HG03378 (cell line): ENCODE results near the gene PACC1.
"Not testable (repeated sequence)": the region's sequence is repeated elsewhere in the genome, so short reads cannot be mapped to it uniquely, and the experiment has no call there.

ENCODE experiments used
- ATAC-seq: cut with Tn5 transposase; IDR thresholded peaks from one replicate; pipeline ENCODE4 v1.9.1; 2021; ENCODE audit warnings: mild to moderate bottlenecking, moderate library complexity; ENCODE audit not compliant: unreplicated experiment

The PACC1 gene

DNA sequence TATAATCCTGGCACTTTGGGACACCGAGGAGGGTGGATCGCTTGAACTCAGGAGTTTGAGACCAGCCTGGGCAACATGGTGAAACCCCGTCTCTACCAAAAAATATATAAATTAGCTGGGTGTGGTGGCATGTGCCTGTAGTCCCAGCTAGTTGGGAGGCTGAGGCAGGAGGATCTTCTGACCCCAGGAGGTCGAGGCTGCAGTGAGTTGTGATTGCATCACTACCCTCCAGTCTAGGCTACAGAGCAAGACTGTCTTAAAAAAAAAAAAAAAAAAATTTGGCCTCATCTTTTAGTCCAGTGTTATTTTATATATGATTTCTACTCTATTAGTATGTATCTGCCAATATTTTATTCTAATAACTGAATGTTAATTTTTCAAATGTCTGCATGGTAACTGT, 69.8 kb downstream of the PACC1 start:
- ATAC-seq = no peak

DNA sequence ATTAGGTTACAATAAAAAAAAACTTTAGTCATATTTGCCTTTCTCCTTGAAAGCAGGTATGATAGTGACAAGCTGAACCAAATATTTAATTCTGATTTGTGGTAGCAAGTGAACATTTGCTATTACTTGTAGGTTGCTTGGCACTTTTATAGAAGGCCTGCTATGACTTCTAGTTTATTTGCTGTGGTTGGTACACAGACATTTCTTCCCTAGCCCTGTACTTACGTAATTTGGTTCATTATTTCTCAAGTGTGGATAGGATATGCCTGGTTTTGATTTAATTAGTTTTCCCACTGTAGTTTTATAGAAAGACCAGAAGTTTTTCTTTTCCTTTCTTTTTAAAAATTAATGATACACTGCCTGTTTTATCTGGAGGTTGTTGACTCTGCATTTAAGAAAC, 73.6 kb downstream of the PACC1 start:
- ATAC-seq = no peak

DNA sequence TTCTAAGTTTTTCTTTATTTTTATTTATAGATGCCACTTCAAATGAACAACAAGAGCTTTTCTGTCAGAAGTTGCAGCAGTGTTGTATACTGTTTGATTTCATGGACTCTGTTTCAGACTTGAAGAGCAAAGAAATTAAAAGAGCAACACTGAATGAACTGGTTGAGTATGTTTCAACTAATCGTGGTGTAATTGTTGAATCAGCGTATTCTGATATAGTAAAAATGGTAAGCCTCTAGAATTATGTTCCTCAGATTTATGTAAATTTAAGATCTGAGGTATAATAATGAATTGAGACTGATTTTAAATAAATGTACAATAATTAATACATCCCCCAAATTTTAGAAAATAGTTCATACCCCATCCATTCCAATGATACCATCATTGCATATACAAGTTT, 85.6 kb downstream of the PACC1 start:
- no peak for ATAC-seq

DNA sequence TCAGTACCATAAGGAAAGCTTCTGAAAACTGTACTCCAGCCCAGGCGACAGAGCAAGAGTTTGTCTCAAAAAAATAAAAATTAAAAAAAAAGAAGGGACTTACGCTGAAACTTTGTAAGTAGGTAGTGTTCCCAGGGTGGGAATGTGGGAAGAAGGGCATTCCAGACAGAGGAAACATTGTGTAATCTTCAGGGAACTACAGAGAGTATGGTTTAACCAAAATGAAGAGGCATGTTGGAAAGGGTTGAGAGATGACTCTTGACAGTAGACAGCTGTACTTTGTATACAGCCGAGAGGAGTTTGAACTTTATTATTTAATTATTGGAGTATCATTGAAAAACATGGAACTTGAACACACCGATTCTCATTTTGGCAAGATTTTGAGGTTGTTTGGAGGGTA, 86.4 kb downstream of the PACC1 start:
- ATAC-seq = no peak

DNA sequence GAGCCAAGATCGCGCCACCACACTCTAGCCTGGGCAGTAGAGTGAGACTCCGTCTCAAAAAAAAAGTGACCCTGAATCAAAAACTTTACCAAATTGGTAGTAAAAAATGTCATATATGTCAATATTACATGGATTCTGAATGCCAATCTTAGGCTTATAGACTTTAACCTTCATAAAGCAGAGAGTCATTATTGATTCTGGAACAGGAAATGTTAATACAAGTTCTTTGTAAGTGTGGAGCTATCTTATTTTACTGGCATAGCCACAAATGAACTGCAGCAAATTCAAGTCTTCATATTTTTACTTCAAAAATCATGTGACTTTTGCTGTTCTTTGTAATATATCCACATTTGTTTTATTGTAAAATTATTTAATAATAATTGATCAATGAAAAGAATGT, 88.1 kb downstream of the PACC1 start:
- no peak for ATAC-seq

DNA sequence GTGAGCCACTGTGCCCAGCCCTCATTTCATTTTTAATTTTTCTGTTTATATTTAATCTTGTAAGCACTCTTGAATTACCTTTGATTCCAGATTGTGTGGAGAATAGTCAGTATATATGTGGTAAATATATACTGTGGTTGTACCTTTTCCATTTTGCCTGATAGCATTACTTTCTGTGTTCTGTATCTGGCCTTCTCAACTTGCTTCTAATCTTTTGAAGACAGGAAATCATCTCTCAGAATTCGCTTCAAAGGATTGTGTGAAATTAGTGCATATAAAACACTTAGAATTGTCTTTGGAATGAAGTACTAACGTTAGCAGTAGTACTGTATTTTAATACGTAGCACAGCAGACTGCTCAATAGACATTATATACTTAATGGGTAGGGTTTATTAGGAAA, 91.6 kb downstream of the PACC1 start:
- ATAC-seq = no peak

DNA sequence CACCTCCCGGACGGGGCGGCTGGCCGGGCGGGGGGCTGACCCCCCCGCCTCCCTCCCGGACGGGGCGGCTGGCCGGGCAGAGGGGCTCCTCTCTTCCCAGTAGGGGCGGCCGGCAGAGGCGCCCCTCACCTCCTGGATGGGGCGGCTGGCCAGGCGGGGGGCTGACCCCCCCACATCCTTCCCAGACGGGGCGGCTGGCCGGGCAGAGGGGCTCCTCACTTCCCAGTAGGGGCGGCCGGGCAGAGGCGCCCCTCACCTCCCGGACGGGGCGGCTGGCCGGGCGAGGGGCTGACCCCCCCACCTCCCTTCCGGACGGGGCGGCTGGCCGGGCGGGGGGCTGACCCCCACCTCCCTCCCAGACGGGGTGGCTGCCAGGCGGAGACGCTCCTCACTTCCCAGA, 93.7 kb downstream of the PACC1 start:
- ATAC-seq = not testable (repeated sequence)

DNA sequence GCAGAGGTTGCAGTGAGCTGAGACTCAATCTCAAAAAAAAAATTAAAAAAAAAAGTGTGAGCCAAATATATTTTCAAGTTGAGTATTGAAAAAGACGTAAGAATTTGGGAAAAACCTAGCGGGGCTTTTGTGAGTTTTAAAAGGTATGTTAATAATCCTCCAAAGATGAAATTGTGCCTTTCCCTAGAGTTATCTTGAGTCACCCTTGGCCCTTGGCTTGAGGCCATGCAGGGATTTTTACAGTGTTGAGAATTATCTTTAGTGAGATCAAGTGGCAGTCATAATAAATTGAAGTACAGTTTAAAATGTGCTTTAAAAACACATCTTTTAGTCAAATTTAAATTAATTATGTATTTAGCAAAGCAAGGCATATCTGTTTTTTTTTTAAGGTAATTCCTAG, 96.8 kb downstream of the PACC1 start:
- ATAC-seq = no peak

DNA sequence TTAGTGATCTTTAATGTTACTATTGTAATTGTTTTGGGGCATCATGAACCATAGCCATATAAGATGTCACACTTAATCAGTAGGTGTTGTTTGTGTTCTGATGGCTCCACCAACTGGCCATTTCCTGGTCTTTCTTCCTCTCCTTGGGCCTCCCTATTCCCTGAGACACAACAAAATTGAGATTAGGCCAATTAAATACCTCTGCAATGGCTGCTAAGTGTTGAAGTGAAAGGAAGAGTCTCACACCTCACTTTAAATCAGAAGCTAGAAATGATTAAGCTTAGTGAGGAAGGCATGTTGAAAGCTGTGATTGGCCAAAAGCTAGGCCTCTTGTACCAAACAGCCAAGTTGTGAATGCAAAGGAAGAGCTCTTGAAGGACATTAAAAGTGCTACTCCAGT, 98.8 kb downstream of the PACC1 start:
- ATAC-seq = no peak

DNA sequence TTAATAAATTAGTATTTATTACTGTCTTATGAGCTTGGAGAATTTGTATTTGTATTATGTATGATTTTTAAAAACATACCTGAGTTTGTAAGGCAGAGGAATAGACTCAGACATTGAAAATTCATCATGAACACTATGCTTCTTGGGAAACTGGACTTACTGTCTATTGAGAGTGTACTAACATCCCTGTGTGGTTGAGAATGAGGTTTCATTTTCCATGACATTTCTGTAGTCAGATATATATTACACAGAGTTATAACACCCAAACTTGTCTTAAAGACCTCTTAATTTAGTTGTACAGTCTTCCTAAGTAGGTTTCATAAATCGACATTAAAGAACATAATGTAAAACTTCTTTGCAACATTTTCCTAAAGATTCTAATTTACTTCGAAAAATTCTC, 99.5 kb downstream of the PACC1 start:
- ATAC-seq = no peak
